HG03159 (cell line): Measurements from ENCODE around the gene ABO.
"Not testable (repeated sequence)": the region's sequence is repeated elsewhere in the genome, so short reads cannot be mapped to it uniquely, and the experiment has no call there.

Experiments used
- ATAC-seq: cut with Tn5 transposase; IDR thresholded peaks from one replicate; pipeline ENCODE4 v1.9.1; 2021; ENCODE audit warnings: mild to moderate bottlenecking, moderate library complexity; ENCODE audit not compliant: unreplicated experiment

The ABO gene

DNA sequence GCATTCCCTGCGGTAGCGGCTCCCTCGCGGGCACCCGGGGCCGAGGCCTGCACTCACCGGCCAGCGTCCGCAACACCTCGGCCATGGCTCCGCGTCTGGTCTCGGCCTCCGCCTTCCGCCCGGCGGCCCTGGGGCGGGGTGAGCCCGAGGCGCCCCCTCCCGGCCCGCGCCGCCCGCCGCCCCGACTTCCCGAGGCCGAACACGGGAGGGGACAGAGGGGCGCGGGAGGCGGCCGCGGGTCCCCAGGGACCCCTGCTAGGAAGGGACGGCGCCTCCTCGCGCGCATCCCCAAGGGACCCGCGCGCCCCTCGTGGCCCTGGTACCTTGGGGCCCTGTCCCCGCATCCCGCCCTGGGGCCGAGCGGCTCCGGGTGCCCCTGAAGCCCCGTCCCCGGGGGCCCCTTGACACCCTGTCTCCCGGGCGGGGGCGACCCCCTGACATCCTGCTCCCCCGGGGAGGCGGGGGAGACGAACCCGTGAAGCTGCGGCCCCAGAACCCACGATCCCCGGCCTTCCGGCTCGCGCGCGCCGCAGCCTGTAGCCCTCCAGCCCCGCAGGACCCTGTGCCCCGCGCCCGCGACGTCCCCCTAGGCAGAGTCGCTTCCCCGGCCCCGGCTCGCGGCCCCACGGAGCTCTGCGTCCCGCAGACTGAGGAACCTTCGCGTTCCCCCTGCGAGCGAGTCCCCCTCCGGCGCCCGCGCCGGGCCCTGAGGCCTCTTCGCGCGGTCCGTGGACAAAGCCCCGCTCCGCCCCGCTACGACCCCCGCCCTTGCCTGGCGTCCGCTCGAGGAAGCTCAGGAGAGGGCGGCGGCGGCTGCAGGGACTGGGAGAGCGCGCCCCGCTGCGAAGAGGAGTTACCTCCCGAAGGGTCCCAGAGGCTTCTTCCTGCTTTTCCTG lies at the start of gene ABO:
Gene ABO (minus strand): TSS at position 97 of the 896 bp plus-strand sequence.
- no peak for ATAC-seq

DNA sequence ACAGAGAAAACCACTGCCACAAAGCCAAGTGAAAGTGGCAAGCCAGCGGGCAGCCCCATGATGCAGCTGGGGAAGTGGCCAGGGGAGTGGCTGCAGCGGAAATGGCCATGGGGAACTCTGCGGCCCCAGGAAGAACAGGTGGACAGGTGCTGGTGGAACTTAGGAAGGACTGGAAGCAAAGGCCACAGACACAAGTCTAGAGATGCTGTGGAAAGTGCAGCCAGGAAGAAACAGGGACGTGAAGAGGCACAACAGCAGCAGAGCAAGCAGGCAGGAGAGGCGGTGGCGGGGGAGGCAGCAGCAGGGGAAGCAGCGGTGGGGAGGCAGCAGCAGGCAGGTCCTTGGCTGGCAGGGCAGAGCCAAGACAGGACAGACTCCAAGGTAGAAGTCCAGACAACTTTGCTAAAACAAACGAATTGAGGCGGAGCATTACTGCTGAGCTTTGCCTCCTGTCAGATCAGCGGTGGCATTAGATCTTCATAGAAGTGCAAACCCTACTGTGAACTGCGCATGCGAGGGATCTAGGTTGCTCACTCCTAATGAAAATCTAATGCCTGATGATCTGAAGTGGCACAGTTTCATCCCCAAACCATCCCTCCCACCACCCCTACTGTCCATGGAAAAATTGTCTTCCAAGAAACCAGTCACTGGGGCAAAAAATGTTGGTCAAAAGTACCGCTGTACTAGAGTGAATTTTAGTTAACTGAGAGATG lies 49.1 kb upstream of the ABO start:
- ATAC-seq: no peak

DNA sequence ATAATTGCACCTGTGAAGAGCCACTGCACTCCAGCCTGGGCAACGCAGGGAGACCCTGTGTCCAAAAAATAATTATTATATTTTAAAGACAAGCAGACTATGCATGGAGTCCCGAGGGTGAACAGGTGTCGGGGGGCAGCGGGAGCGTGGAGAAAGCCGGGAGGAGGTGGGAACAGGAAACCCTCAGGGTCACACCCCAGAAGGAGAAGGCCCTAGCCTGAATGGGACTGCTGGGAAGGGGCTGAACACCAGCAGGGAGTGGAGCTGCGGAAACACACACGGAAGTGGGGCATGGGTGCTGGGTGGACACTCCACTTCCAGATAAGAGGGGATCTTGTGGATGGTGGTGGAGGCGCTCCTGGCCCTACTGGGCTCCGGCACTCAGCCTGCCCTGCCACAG lies 48.2 kb upstream of the ABO start:
- no peak for ATAC-seq

DNA sequence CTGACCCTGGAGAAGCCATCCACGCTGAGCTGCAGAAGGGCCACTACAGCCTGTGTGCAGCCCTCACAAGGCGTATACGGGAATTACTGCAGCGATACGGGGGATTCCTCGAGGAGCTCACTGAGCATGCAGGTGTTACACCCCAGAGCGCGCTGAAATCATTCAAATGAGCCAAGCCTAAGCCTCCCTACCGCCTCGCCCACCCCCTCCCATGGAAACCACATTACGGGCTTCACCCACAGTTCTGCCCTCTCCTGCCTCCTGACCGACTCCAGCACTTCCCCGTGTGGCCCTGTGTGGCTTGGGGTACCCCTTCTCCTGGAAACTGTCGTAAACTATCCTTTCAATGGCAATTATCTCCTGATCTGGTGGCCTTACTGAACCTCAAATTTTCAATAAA lies 47.7 kb upstream of the ABO start:
- no peak for ATAC-seq

DNA sequence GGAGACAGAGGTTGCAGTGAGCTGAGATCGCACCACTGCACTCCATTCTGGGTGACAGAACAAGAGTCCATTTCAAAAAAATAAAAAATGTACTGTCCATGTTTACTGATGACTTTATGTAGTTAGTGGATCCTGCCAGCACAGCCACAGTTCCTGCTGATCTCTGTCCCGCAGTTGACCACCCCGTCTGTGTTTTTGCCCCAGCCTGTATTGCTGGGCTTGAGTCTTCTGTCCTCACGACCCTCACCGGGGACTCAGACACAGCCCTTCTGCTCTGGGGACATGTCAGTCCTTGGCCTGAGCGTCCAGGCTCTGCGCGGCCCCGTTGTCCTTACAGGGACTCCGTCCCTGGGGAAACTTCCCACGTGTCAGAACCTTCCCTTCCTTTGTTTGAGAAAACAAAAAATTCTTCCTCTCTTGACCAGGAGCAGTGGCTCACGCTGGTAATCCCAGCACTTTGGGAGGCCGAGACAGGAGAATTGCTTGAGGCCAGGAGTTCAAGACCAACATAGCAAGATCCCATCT lies 46.5 kb upstream of the ABO start:
- ATAC-seq: no peak

DNA sequence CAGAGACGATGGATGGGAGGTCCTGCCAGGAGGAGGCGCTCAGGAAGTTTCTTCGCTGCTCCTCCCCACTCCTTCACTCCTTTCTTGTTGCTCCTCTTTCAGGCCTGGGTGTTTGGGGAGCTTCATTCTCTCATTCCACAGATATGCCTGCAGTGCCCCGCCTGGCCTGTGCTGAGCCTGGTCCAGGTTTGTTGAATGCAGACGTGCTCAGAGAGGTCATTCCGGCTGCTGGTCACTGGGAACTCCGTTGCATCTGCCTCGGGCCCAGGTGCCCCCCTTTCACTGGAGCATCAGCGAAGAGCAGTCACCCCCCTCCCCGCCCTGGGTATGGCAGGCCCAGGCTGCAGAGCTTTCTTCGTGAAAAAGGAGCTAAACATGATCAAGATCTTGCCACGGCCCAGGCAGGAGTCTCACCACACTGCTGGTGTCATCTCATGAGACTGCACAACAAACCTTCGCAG lies 45.5 kb upstream of the ABO start:
- ATAC-seq: no peak

DNA sequence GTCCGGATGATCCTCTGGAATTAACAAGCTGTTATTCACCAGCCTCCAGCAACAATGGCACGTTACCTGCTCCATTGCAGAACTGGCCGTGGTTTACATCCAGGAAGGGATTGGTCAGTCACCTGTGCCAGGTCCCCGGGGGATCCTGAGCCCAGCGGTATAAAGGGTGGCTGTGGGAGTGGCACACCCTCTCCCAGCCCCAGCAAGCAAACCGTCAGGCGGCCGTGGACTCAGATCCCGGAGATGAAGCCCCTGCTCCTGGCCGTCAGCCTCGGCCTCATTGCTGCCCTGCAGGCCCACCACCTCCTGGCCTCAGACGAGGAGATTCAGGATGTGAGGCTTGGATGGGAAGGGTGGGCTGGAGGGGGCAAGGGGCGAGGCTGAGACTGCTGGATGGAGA lies 42.5 kb upstream of the ABO start:
- ATAC-seq: not testable (repeated sequence)

DNA sequence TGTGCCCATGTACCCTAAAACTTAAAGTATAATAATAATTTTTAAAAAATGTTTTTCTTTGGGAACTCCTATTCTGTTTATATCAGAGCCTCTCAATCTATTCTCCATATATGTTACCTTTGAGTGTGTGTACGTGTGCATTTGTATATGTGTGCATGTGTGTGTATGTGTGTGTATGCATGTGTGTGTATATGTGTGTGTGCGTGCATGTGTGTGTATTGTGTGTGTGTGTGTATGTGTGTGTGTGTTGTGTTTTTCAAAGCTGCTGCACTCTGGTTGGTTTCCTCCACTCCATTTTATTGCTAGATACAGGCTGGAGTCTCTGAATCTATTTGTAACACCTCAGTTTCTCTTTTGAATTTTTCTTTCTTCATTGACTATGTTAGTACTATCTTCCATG lies 41.0 kb upstream of the ABO start:
- ATAC-seq: no peak

DNA sequence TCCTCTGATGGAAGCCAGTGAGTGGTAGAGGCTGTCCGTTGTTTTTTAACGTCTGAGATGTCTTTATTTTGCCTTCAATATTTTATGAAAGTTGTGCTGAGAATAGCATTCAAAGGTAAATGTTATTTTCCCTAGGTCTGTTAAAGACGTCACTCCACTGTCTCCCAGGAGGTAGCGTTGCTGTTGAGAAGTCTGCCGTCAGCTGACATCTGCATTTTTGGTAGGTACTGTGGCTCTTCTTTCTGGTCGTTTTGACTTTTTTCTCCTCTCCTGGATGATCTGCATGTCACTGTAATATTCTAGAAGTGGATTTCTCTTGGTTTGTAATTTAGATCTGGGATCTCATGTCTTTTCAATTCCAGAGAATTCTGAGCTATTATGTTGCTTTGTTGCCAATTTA lies 34.6 kb upstream of the ABO start:
- no peak for ATAC-seq

DNA sequence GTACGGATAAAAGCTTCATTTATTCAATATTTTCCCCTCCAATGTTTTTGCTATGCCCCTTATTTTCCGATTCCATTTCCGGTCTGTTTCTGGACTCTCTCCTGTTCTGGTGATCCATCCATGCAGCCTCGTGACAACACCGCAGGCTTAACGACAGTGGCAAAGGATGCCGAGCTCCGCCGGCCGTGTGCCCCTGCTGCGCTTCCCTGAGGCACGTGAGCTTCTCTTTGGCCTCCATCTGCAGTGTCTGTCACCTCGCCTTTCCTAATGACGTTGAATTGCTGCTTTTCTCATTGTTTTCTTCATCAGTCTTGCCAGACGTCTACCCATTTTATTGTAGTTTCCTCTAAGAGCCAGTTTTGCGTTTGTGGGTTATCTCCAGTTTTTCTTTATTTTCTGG lies 32.3 kb upstream of the ABO start:
- ATAC-seq: no peak

DNA sequence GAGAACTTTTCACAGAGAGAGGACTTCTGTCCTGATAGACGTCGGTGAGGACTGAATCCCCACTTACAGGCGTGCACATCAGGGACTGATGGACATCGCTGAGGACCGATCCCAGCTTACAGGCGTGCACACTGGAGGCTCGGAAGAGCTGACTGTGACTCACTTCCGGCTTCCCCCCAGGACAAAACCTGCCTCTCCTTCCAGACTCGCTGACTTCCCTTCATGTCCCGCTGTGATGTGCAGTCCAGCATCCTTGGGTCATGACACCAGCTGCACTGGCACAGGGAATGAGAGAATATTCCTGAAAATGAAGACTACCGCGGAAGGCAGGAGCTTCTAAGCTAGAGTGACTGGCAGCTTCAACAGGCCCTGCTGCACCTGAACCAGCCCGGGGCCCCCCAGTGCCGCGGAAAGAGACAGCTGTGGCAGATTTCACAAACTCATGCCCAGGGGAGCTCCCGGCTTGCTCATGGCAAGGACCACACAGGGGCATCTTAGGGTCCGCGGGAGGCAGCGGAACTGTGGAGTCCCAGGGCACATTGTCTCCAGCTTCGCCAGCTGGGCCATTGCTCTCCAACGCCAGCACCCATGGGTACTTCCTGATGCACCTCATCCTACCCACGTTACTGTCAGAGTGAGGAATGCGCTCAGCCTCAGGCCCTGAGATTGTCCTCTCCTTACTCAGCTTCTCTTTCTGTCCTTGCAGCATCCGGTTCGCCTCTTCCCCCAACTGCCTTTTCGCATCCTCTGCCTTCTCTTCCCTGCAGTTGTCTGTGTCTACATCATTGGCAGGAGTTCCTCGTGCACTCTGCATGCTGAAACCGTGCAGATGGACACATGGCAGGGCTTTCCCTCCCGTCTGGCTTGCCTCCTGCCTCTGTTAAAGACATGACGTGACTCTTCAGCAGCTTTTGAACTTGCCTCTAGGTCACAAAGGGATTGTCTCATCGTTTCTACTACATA lies 31.5 kb upstream of the ABO start:
- no peak for ATAC-seq

DNA sequence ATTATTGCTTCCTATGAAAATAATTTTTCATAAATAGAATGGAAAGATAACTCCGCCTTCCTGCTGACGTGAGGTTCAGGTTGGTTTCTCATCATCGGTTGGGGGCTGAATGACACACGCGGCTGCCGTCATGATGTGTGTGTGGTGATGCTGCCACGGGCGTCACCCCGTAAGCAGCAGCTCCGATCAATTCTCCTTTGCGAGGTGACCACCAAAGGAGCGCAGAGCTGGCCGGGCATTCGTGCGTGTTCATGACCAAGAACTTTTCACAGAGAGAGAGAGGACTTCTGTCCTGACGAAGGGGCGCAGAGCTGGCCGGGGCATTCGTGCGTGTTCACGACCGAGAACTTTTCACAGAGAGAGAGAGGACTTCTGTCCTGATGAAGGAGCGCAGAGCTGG lies 30.7 kb upstream of the ABO start:
- ATAC-seq: no peak

DNA sequence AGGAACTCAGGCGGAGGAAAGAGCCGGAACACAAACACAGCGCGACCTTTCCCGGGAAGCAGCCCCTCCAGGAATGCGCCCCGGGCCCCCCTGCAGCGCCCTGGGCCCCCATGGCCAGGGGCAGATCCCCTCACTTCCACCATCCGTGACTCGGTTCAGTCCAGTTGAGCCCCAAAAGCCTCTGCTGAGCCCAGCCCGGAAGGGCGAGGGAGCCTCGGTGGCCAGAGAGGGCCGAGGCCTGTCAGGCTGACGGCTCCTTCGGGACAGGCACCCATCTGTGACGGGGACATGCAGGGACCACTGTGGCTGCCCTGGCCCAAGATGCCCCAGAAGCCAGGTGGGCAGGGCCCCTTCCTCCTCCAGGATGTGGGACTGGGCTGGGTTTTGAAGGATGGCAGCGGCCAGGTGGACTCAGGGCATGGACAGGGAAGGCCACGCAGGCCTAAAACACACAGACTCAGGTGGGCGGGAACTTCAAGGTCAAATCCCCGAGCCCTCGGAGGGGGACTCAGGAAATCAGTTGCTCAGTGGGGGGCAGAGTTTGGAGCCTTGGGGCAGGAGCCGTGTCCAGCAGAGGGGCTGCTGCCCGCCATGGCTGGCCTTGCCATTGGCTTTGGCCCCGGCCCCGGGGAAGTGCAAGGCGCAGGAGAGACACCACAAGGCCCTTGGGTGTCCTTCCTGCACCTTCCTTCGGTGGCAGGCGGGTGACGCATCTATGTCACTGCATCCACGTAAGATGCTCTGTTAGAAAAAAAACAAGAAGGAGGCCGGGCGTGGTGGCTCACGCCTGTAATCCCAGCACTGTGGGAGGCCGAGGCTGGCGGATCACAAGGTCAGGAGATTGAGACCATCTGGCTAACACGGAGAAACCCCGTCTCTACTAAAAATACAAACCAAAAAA lies 29.7 kb upstream of the ABO start:
- ATAC-seq: no peak

DNA sequence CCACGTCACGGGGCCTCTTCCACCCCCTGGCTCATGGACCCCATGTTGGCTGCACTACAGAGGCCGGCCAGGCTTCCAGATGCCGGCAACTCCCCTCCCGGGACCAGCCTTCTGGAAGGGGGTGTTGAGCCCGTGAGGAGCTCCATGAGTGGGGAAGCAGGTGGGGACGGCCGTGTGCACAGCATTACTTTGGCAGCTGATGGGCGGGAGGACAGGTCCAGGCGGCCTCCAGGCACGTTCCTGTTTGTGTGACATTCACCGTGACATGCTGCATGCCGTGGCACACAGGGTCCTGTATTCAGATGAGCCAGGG lies 29.1 kb upstream of the ABO start:
- no peak for ATAC-seq

DNA sequence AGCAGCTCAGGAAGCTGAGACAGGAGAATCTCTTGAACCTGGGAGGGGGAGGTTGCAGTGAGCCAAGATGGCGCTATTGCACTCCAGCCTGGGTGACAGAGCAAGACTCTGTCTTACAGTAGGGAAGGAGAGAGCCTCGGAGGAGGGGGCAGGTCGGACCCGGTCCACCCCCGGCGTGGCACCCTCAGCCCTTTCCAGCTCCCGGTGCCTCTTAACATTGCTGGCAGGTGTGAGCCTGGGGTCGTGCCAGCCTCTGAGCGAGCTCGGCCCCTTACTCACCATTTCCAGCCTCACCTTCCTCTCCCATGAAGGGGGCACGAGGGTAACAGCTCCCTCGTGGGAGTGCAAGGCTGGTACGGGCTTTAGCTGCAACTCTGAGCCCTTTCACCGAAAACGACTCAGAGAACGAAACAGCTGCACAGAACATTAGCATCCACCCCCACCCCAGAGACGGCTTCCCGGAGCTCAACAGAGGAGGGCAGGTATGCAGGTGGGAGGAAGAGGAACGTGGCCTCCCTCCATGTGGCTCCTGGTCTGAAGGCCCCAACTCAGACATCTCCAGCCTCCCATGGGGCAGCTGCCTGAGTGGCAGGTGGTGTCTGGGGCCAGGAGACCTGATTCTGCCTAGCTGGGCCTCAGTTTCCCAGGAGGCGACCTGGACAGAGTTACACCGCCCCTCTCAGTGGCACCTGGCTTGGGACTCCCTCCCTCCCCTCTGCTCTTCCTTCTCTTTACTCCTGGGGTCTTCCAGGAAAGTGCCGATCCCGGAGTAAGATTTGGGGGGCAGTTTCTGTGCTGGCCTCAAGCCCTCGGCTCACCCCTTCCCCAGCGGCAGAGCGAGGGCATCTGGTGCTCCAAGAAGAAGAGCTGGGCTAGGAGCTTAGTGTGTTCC lies 28.5 kb upstream of the ABO start:
- no peak for ATAC-seq

DNA sequence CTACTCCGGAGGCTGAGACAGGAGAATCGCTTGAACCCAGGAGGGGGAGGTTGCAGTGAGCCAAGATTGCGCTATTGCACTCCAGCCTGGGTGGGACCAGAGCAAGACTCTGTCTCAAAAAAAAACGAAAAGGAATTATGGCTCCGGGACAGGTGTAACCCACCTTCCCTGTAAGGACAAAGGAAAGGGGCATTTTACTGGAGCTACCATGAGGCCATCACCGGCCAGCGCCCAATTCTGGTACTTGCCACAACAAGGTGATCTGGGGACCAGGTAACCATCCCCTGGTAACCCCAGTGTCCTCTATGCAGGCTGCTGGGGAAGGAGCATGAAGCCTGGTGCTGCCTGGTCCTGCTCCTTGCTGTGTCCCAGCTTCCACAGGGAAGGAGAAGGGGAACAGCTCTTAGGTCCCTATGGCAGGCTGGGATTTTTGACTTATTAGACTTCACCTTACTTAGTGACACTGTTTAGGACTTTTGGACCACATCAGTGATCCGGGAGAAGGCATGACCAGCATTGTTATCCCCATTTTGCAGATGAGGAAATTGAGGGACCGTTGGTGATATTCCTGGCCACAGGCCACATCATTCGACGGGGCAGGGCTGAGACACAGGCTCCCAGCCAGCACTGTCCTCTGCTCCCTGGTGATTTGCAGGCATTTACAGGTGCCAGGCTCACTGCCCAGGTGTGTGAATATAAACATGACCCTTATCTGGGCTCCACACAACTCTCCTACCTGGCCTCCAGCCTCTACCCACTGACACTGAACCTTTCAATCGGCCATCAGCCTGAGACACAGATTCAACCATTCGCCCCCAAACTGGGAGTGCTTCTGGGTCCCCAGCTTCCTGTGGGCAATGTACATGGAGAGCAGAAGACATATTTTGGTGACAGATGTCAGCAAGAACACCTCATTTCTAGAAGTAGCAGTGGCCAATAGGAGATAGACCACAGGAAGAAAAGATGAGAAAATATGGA lies 26.5 kb upstream of the ABO start:
- no peak for ATAC-seq

DNA sequence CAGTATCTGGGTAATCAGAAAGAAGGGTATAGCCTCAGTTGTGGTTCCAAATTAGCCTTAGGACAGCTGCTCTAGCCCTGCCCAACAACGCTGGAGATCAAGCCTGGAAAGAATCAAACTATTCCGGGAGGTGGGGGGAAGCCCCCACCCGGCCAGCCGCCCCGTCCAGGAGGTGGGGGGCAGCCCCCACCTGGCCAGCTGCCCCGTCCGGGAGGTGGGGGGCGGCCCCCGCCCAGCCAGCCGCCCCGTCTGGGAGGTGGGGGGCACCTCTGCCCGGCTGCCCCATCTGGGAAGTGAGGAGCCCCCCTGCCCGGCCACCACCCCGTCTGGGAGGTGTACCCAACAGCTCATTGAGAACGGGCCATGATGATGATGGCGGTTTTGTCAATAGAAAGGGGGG lies 25.0 kb upstream of the ABO start:
- ATAC-seq: not testable (repeated sequence)

DNA sequence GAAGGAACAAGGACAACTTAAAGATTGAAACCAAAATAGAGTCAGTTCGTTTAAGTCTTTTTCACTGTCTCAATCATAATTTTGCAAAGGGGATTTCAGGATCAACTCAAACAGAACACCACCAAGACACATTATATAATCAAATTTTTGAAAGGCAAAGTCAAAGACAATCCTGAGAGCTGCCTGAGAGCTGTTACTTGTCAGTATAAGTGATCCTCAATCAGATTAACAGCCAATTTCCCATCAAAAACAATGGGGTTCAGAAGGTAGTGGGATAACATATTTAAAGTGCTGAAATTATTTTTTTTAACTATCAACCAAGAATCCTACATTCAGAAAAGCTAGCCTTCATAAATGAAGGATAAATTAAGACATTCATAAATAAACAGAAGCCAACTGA lies 19.3 kb upstream of the ABO start:
- ATAC-seq: no peak
